SU-DHL-6 (cell line): ENCODE data around the gene MINAR1.

Source experiments
- H2AFZ ChIP-seq: fragments of 200-600 bp; sonication (generic); 2 replicates; pipeline ENCODE4 v1.6.1; 2014; ENCODE audit warnings: low read depth, mild to moderate bottlenecking, moderate library complexity, mixed read lengths, antibody characterized with exemption, low read length; ENCODE audit not compliant: severe bottlenecking
- H3F3A ChIP-seq: fragments of 200-600 bp; shearing (Covaris generic); 2 replicates; pipeline ENCODE4 v1.6.0; 2016; ENCODE audit warnings: antibody characterized with exemption, mild to moderate bottlenecking; ENCODE audit not compliant: insufficient read depth
- H3K27ac ChIP-seq: fragments of 200-600 bp; sonication (generic); 2 replicates; pipeline ENCODE4 v1.5.1; 2016; ENCODE audit warnings: low read depth, mild to moderate bottlenecking, low read length, moderate library complexity, mixed read lengths
- H3K27me3 ChIP-seq: fragments of 200-600 bp; sonication (generic), shearing (Covaris generic); 2 replicates; pipeline ENCODE4 v1.6.0; 2014; ENCODE audit warnings: mild to moderate bottlenecking, low read length
- H3K36me3 ChIP-seq: fragments of 200-600 bp; sonication (generic); 2 replicates; pipeline ENCODE4 v1.6.1; 2014; ENCODE audit warnings: mild to moderate bottlenecking, low read length, mixed read lengths
- H3K4me2 ChIP-seq: fragments of 300-600, 200-600 bp; shearing (Covaris generic), sonication (generic); 2 replicates; pipeline ENCODE4 v1.6.0; 2014; ENCODE audit warnings: low read length, low read depth, mild to moderate bottlenecking; ENCODE audit not compliant: poor library complexity, severe bottlenecking
- H3K4me3 ChIP-seq: fragments of 200-600 bp; sonication (generic); 2 replicates; pipeline ENCODE4 v1.5.1; 2014; ENCODE audit warnings: antibody characterized with exemption, low read length, mild to moderate bottlenecking, mixed read lengths; ENCODE audit not compliant: insufficient read depth, poor library complexity, severe bottlenecking
- H3K79me2 ChIP-seq: fragments of 200-600 bp; sonication (generic); 2 replicates; pipeline ENCODE4 v1.6.1; 2014; ENCODE audit warnings: mild to moderate bottlenecking, low read length, moderate library complexity; ENCODE audit not compliant: insufficient read depth
- H3K9ac ChIP-seq: fragments of 200-600 bp; sonication (generic); 2 replicates; pipeline ENCODE4 v1.7.0; 2014; ENCODE audit warnings: mild to moderate bottlenecking, low read length
- H3K9me2 ChIP-seq: fragments of 200-600 bp; sonication (generic); replicated peaks from 2 replicates; pipeline ENCODE4 v1.6.1; 2014; ENCODE audit warnings: low read length; ENCODE audit not compliant: insufficient read depth
- H3K9me3 ChIP-seq: fragments of 200-600 bp; sonication (generic); 2 replicates; pipeline ENCODE4 v1.6.1; 2014; ENCODE audit warnings: low read length, mixed read lengths; ENCODE audit not compliant: insufficient read depth
- H4K20me1 ChIP-seq: fragments of 200-600 bp; sonication (generic); 2 replicates; pipeline ENCODE4 v1.6.1; 2014; ENCODE audit warnings: low read depth, mild to moderate bottlenecking, antibody characterized with exemption, low read length, moderate library complexity, mixed read lengths
- EZH2phosphoT487 ChIP-seq: fragments of 200-600 bp; sonication (generic), shearing (Covaris generic); conservative IDR thresholded peaks from 2 replicates; pipeline ENCODE4 v1.6.1; 2018; ENCODE audit warnings: mild to moderate bottlenecking, antibody characterized with exemption, low read length, moderate library complexity, mixed read lengths
- TF ChIP-seq, protein P1 (sequence below): fragments of 200-600 bp; sonication (generic); IDR thresholded peaks from one replicate; pipeline ENCODE4 v1.5.1; 2017; ENCODE audit warnings: antibody characterized with exemption, mild to moderate bottlenecking, low read length, moderate library complexity; ENCODE audit not compliant: insufficient read depth, poor library complexity, severe bottlenecking

The MINAR1 gene

DNA sequence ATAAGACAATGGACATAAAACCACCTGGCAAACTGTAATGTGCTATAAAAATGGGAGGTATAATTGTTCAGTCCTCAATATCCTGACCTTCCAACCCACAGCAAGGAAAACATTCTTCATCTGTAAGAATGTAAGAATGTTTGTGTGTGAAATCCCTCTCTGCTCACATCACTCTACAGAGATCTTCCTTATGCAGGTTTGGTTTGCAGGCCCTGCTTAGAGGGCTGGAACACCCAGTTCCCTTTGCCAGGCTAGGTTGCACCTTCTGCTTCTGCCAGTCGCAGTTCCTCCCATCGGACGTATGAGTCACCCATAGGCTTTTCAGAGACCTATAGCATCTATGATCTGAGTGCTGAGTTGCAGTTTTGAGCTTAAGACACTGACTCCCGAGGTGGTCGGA is 24.1 kb upstream of the MINAR1 start:
- Histone ChIP-seq H3K79me2 (no peaks in the 10 kb centered on the region), H2AFZ (no peak overlapping the region), H3K4me3 (no peak overlapping the region), H3K4me2 (no peak overlapping the region), H3K9me2 (no peaks in the 10 kb centered on the region), H3K27ac (no peak overlapping the region), H3K27me3 (no peaks in the 10 kb centered on the region), H3K9me3 (no peaks in the 10 kb centered on the region), H3F3A (no peaks in the 10 kb centered on the region), H3K9ac (no peak overlapping the region), H3K36me3 (no peaks in the 10 kb centered on the region), H4K20me1 (no peaks in the 10 kb centered on the region)
- no peak for TF ChIP-seq EZH2phosphoT487
- TF ChIP-seq, protein P1, sequence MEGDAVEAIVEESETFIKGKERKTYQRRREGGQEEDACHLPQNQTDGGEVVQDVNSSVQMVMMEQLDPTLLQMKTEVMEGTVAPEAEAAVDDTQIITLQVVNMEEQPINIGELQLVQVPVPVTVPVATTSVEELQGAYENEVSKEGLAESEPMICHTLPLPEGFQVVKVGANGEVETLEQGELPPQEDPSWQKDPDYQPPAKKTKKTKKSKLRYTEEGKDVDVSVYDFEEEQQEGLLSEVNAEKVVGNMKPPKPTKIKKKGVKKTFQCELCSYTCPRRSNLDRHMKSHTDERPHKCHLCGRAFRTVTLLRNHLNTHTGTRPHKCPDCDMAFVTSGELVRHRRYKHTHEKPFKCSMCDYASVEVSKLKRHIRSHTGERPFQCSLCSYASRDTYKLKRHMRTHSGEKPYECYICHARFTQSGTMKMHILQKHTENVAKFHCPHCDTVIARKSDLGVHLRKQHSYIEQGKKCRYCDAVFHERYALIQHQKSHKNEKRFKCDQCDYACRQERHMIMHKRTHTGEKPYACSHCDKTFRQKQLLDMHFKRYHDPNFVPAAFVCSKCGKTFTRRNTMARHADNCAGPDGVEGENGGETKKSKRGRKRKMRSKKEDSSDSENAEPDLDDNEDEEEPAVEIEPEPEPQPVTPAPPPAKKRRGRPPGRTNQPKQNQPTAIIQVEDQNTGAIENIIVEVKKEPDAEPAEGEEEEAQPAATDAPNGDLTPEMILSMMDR = no peak

DNA sequence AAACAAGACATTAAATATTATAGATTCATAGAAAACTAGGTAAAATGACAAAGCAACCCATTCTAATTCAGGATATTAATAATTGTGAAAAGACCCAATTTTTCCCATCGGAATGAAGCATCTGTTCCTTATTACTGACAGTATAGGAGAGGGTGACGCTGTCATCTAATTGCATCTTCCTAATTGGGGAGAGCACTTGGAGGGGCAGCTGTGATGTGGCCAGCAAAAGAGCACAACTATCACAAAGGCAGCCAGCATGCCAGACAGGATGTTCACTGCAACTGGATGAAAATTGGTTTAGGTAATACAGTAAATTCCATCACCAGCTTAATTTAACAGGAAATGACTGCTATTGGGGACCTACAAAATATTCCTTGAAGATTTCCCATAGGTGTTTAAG is 21.9 kb upstream of the MINAR1 start:
- Histone ChIP-seq H2AFZ (no peak overlapping the region), H3K27me3 (no peaks in the 10 kb centered on the region), H3F3A (no peaks in the 10 kb centered on the region), H4K20me1 (no peaks in the 10 kb centered on the region), H3K79me2 (no peaks in the 10 kb centered on the region), H3K36me3 (no peaks in the 10 kb centered on the region), H3K9me2 (no peaks in the 10 kb centered on the region), H3K4me2 (no peak overlapping the region), H3K27ac (no peak overlapping the region), H3K9me3 (no peaks in the 10 kb centered on the region), H3K9ac (no peak overlapping the region), H3K4me3 (no peak overlapping the region)
- no peak for TF ChIP-seq EZH2phosphoT487
- TF ChIP-seq, protein P1 = no peak

- Histone ChIP-seq H3K79me2 (no peaks in the 10 kb centered on the region), H3K4me3 (no peak overlapping the region), H3K9ac (no peak overlapping the region), H3K27ac (no peak overlapping the region), H3K9me3 (no peaks in the 10 kb centered on the region), H3F3A (no peaks in the 10 kb centered on the region), H3K4me2 (no peak overlapping the region), H3K36me3 (no peaks in the 10 kb centered on the region), H4K20me1 (no peaks in the 10 kb centered on the region), H3K27me3 (no peaks in the 10 kb centered on the region), H2AFZ (no peak overlapping the region), H3K9me2 (no peaks in the 10 kb centered on the region)
- TF ChIP-seq, protein P1 = no peak
- TF ChIP-seq EZH2phosphoT487 = no peak
Measured at GRCh38 chr15:79412010-79412409, 20.1 kb upstream of the MINAR1 start.
